Mammary epithelial cell (primary cell): ENCODE results near the gene C12orf60.

Experiments
- CTCF ChIP-seq, 2 donors: IDR thresholded peaks in 1 of 2; conservative IDR thresholded peaks in 1 of 2; 2 replicates each; pipeline ENCODE4 v1.5.1; 2011 to 2012; ENCODE audit warnings: inconsistent platforms in 2 of 2, low read length in 2 of 2, mild to moderate bottlenecking in 2 of 2, control low read depth in 1 of 2, low read depth in 1 of 2; ENCODE audit not compliant: insufficient read depth in 1 of 2; ENCODE audit errors: extremely low read depth in 1 of 2
- EZH2 ChIP-seq: IDR thresholded peaks from 2 replicates; pipeline ENCODE4 v1.6.1; 2012; ENCODE audit warnings: low read length, inconsistent platforms, borderline replicate concordance

DNA sequence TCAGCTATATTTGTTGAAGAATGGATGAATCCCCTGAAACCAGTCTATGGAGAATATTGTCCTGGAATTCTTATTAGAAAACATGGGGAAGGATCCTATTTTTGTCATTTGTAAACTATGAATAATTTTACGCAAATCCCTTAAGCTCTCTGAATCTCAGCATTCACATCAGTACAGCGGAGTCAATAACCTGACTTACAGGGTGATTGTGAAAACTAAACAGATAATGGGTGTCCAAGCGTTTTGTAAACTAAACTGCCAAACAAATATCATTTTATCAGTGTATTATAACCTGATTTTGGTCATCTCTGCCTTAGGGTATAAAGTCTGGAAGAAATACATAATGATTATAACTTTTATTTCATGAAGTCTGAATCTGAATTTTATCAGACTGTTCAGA, 29.9 kb downstream of the C12orf60 start:
- TF ChIP-seq CTCF (conservative IDR thresholded peaks at IDR 0.05 in 1 of 2, IDR thresholded peaks at IDR 0.05 in 1 of 2; ENCODE audit: extremely low read depth in 1 of 2, insufficient read depth in 1 of 2, low read depth in 1 of 2, low read length in 2 of 2): no peak
- no peak for TF ChIP-seq EZH2
